ENCODE data around the gene EIF3K.

EIF3K gene

GRCh38 chr19:38647966-38648768 lies 29.2 kb downstream of the EIF3K start:
- H3K27ac ChIP-seq: peak overlapping the region; percentile 99
- no peak for DNase-seq (ENCODE audit: low read depth, low spot score)

- peak overlapping the region; percentile 99 for H3K27ac ChIP-seq
- no peak for DNase-seq (ENCODE audit: low read depth, low spot score)
Observed at GRCh38 chr19:38648769-38649304, 29.8 kb downstream of the EIF3K start.

GRCh38 chr19:38649305-38650171 lies 30.6 kb downstream of the EIF3K start:
- peak overlapping the region; percentile 99 for H3K27ac ChIP-seq
- DNase-seq (ENCODE audit: low read depth, low spot score): no peak

- peak overlapping the region; percentile 99 for H3K27ac ChIP-seq
- no peak for DNase-seq (ENCODE audit: low read depth, low spot score)
Observed at GRCh38 chr19:38650172-38650775, 31.3 kb downstream of the EIF3K start.

- peak overlapping the region; percentile 99 for H3K27ac ChIP-seq
- no peak for DNase-seq (ENCODE audit: low read depth, low spot score)
Observed at GRCh38 chr19:38650911-38651584, 32.1 kb downstream of the EIF3K start.

GRCh38 chr19:38653028-38653571 lies 34.1 kb downstream of the EIF3K start:
- no peak for DNase-seq (ENCODE audit: low read depth, low spot score)
- H3K27ac ChIP-seq: peak overlapping the region; percentile 99

GRCh38 chr19:38654628-38655055 lies 35.7 kb downstream of the EIF3K start:
- DNase-seq (ENCODE audit: low read depth, low spot score): no peak
- H3K27ac ChIP-seq: peak overlapping the region; percentile 99

GRCh38 chr19:38655148-38655824 lies 36.3 kb downstream of the EIF3K start:
- peak overlapping the region; percentile 99 for H3K27ac ChIP-seq
- no peak for DNase-seq (ENCODE audit: low read depth, low spot score)

- peak overlapping the region; percentile 99 for H3K27ac ChIP-seq
- DNase-seq (ENCODE audit: low read depth, low spot score): no peak
Observed at GRCh38 chr19:38656171-38656981, 37.4 kb downstream of the EIF3K start.

- DNase-seq (ENCODE audit: low read depth, low spot score): peak; percentile 96
- H3K27ac ChIP-seq: peak overlapping the region; percentile 99
Observed at GRCh38 chr19:38657633-38658222, 38.7 kb downstream of the EIF3K start.

GRCh38 chr19:38658462-38659306 lies 39.7 kb downstream of the EIF3K start:
- peak overlapping the region; percentile 99 for H3K27ac ChIP-seq
- peak; percentile 99 for DNase-seq (ENCODE audit: low read depth, low spot score)

- peak overlapping the region; percentile 99 for H3K27ac ChIP-seq
- no peak for DNase-seq (ENCODE audit: low read depth, low spot score)
Observed at GRCh38 chr19:38660724-38661123, 41.7 kb downstream of the EIF3K start.

- no peak for DNase-seq (ENCODE audit: low read depth, low spot score)
- H3K27ac ChIP-seq: peak overlapping the region; percentile 99
Observed at GRCh38 chr19:38661136-38661535, 42.1 kb downstream of the EIF3K start.

GRCh38 chr19:38661996-38662395 lies 43.0 kb downstream of the EIF3K start:
- DNase-seq (ENCODE audit: low read depth, low spot score): peak; percentile 92
- H3K27ac ChIP-seq: peak overlapping the region; percentile 99

GRCh38 chr19:38662537-38663155 lies 43.7 kb downstream of the EIF3K start:
- peak overlapping the region; percentile 99 for H3K27ac ChIP-seq
- DNase-seq (ENCODE audit: low read depth, low spot score): no peak

- DNase-seq (ENCODE audit: low read depth, low spot score): no peak
- H3K27ac ChIP-seq: peak overlapping the region; percentile 99
Observed at GRCh38 chr19:38663156-38663651, 44.2 kb downstream of the EIF3K start.

Measured in epithelial cell of prostate (primary cell).